Keratinocyte (primary cell): ENCODE results near the gene ABHD5. TPM values are rescaled to one million over a fixed set of nuclear protein-coding genes. Genes with fewer than 3 reads are reported as not detected.

Source experiments
- DNase-seq: peaks from one replicate; pipeline ENCODE4 v3.0.0-alpha.2; 2011; ENCODE audit warnings: low read depth, missing footprints, low spot score
- FAIRE-seq: peaks from 2 replicates; lab custom pipeline; 2011; peaks lifted over from hg19 to GRCh38; lab: Jason Lieb, UNC
- H2AFZ ChIP-seq: 2 replicates; pipeline ENCODE4 v1.6.0; 2012; ENCODE audit warnings: low read length, control low read depth, inconsistent platforms; ENCODE audit not compliant: control insufficient read depth
- H3K27ac ChIP-seq: 2 replicates; pipeline ENCODE4 v1.5.1; 2011; ENCODE audit warnings: low read length; ENCODE audit not compliant: control insufficient read depth, insufficient read depth
- H3K27me3 ChIP-seq: 3 replicates; pipeline ENCODE4 v1.6.0; 2011; ENCODE audit warnings: low read length; ENCODE audit not compliant: control insufficient read depth, insufficient read depth; ENCODE audit errors: extremely low read depth
- H3K36me3 ChIP-seq, 2 experiments: 2 replicates in 1 of 2; 3 replicates in 1 of 2; pipeline ENCODE4 v1.5.1; 2011; ENCODE audit warnings: low read length in 2 of 2, mild to moderate bottlenecking in 1 of 2; ENCODE audit not compliant: control insufficient read depth in 2 of 2, insufficient read depth in 2 of 2; ENCODE audit errors: extremely low read depth in 1 of 2
- H3K4me1 ChIP-seq: 3 replicates; pipeline ENCODE4 v1.5.1; 2011; ENCODE audit warnings: low read length; ENCODE audit not compliant: control insufficient read depth, insufficient read depth; ENCODE audit errors: extremely low read depth
- H3K4me2 ChIP-seq: 3 replicates; pipeline ENCODE4 v1.6.0; 2011; ENCODE audit warnings: low read depth, low read length; ENCODE audit not compliant: control insufficient read depth, insufficient read depth; ENCODE audit errors: extremely low read depth
- H3K4me3 ChIP-seq, 3 experiments: fragments of 200-600 bp in 1 of 3; sonication (generic) in 1 of 3; 2 replicates in 2 of 3; 3 replicates in 1 of 3; pipeline ENCODE4 v1.5.1; 2011 to 2016; ENCODE audit warnings: low read length in 3 of 3, mild to moderate bottlenecking in 3 of 3, control low read depth in 2 of 3, inconsistent platforms in 1 of 3, low read depth in 1 of 3, mixed read lengths in 1 of 3, mixed run types in 1 of 3, moderate library complexity in 1 of 3; ENCODE audit not compliant: control insufficient read depth in 2 of 3, insufficient read depth in 2 of 3; ENCODE audit errors: extremely low read depth in 1 of 3
- H3K79me2 ChIP-seq: 2 replicates; pipeline ENCODE4 v1.6.0; 2012; ENCODE audit warnings: low read length; ENCODE audit not compliant: control insufficient read depth, insufficient read depth
- H3K9ac ChIP-seq: 3 replicates; pipeline ENCODE4 v1.6.0; 2011; ENCODE audit warnings: low read length; ENCODE audit not compliant: control insufficient read depth, insufficient read depth; ENCODE audit errors: extremely low read depth
- H3K9me1 ChIP-seq: 3 replicates; pipeline ENCODE4 v1.6.0; 2011; ENCODE audit warnings: low read length; ENCODE audit not compliant: control insufficient read depth, insufficient read depth; ENCODE audit errors: extremely low read depth
- H3K9me3 ChIP-seq: 2 replicates; pipeline ENCODE4 v1.5.1; 2012; ENCODE audit warnings: low read depth, low read length; ENCODE audit not compliant: control insufficient read depth
- H4K20me1 ChIP-seq: 3 replicates; pipeline ENCODE4 v1.6.0; 2011; ENCODE audit warnings: low read length; ENCODE audit not compliant: control insufficient read depth, insufficient read depth; ENCODE audit errors: extremely low read depth
- EZH2 ChIP-seq: IDR thresholded peaks from one replicate; pipeline ENCODE4 v1.6.1; 2012; ENCODE audit warnings: inconsistent platforms, mild to moderate bottlenecking, low read length, moderate library complexity
- dilution Hi-C: fragments of 300-500 bp; cut with MboI; formaldehyde crosslinking; loops from one replicate; pipeline ENCODE4 v1.7.0; 2020; ENCODE audit warnings: low sequenced_read_pairs; ENCODE audit not compliant: extremely low pct_ligation_motif_present
- polyA plus RNA-seq, 5 experiments: library from polyadenylated mRNA; depleted of rRNA in 3 of 5; stranded (reverse) in 3 of 5; stranded (forward) in 1 of 5; unstranded in 1 of 5; fragments of >200 nt; gene quantifications; 1 replicate in 1 of 5; 2 replicates in 3 of 5; 3 replicates in 1 of 5; pipeline versions ENCODE4 v1.2.1 to v1.2.3, GENCODE V29; 2011 to 2012; ENCODE audit warnings: missing spikeins in 2 of 5, low read depth in 1 of 5, low replicate concordance in 1 of 5
- TF ChIP-seq, protein P1 (sequence below), 3 experiments: IDR thresholded peaks in 1 of 3; conservative IDR thresholded peaks in 1 of 3; optimal IDR thresholded peaks in 1 of 3; 2 replicates in 2 of 3; 3 replicates in 1 of 3; pipeline versions ENCODE3 to v1.5.1; 2011; ENCODE audit warnings: low read length in 3 of 3, mild to moderate bottlenecking in 3 of 3, moderate library complexity in 2 of 3, control low read depth in 1 of 3, inconsistent platforms in 1 of 3; ENCODE audit not compliant: insufficient read depth in 2 of 3; ENCODE audit errors: extremely low read depth in 1 of 3

ABHD5 gene
- polyA plus RNA-seq, 1 donor (not counting 4 experiments of a cell fraction or from before 2014, with no cell fraction given), result 26.8 TPM

DNA sequence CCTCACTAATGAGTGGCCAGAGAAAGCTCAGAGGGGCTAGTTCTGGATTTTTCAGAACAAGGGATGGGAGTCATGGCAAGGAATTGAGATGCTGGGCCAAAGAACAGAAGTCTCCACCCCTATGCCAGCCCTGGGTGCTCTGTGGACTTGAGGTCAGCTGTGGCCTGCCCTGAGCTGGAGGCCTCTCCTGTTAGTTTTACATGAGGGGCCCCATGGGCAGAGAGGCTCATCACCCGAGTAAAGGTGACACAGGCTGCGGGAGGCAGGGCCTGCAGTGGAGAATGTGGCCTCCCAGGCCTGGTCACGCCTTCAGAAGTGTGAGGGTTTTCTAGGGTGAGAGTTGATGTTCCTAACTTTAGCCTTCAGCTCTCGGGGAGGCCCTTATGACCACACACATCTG lies 44.9 kb downstream of the ABHD5 start:
- FAIRE-seq (no peak), DNase-seq (no peak)
- dilution Hi-C loops, result no loop called here
- H3K79me2 ChIP-seq, result no peaks in the 10 kb centered on the region
- H4K20me1 ChIP-seq, result no peaks in the 10 kb centered on the region
- no peak overlapping the region for H3K4me3 ChIP-seq
- no peaks in the 10 kb centered on the region for H3K36me3 ChIP-seq
- TF ChIP-seq, protein P1, sequence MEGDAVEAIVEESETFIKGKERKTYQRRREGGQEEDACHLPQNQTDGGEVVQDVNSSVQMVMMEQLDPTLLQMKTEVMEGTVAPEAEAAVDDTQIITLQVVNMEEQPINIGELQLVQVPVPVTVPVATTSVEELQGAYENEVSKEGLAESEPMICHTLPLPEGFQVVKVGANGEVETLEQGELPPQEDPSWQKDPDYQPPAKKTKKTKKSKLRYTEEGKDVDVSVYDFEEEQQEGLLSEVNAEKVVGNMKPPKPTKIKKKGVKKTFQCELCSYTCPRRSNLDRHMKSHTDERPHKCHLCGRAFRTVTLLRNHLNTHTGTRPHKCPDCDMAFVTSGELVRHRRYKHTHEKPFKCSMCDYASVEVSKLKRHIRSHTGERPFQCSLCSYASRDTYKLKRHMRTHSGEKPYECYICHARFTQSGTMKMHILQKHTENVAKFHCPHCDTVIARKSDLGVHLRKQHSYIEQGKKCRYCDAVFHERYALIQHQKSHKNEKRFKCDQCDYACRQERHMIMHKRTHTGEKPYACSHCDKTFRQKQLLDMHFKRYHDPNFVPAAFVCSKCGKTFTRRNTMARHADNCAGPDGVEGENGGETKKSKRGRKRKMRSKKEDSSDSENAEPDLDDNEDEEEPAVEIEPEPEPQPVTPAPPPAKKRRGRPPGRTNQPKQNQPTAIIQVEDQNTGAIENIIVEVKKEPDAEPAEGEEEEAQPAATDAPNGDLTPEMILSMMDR (optimal IDR thresholded peaks at IDR 0.05 in 1 of 3, IDR thresholded peaks at IDR 0.05 in 1 of 3, conservative IDR thresholded peaks at IDR 0.05 in 1 of 3; ENCODE audit: extremely low read depth in 1 of 3, insufficient read depth in 2 of 3, low read length in 3 of 3), result no peak
- TF ChIP-seq EZH2, result no peak
- H3K4me1 ChIP-seq, result peaks cover 15% of the 10 kb centered on the region
- H3K9me3 ChIP-seq, result no peaks in the 10 kb centered on the region
- no peak overlapping the region for H2AFZ ChIP-seq
- H3K9me1 ChIP-seq, result no peaks in the 10 kb centered on the region
- H3K27me3 ChIP-seq, result no peaks in the 10 kb centered on the region
- no peak overlapping the region for H3K9ac ChIP-seq
- no peak overlapping the region for H3K27ac ChIP-seq
- H3K4me2 ChIP-seq, result no peak overlapping the region

DNA sequence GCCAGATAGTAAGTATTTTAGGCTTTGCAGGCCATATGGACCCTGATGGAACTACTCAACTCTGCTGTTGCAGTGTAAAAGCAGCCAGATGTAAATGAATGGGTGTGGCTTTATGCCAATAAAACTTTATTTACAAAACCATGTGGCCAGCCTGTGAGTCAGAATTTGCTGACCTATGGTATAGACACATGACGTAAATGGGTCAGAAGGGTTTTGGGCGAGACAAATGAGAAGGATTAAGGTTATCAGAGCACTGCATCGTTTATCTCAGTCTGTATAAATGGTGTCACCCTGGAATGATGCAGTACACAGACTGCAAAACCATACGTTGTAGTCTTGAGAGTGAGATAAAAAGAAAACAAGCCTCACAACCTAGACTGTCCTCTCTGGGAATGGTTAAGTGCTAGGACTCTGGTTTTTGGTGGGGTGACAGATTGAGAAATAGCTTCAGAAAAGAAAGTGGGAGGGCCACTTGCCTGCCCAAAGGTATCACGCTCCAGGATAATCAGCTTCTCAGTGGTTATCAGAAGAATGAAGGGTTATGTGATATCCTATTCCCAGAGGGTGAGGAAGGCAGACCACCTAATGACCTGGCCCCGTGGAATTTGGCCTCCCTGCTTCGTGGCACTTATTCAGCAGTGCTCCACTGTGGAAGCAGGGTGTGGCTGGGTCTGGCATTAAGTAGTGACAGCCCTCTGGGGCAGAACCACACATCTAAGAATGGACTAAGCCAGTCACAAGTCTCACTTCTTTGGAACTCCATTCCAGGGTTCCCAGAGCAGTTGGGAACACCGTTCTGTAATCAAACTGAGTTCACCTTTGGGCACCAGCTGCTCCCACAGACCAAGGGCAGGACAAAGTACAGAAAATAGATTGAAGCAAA lies 46.1 kb downstream of the ABHD5 start:
- Histone ChIP-seq H3K9me3 (no peaks in the 10 kb centered on the region), H3K4me1 (peaks cover 15% of the 10 kb centered on the region), H3K9ac (no peak overlapping the region), H2AFZ (no peak overlapping the region), H3K27me3 (no peaks in the 10 kb centered on the region), H3K4me2 (no peak overlapping the region), H3K79me2 (no peaks in the 10 kb centered on the region), H4K20me1 (no peaks in the 10 kb centered on the region), H3K9me1 (no peaks in the 10 kb centered on the region), H3K4me3 (no peak overlapping the region), H3K27ac (no peak overlapping the region), H3K36me3 (no peaks in the 10 kb centered on the region)
- dilution Hi-C loops, result no loop called here
- no peak for FAIRE-seq
- TF ChIP-seq, protein P1 (optimal IDR thresholded peaks at IDR 0.05 in 1 of 3, IDR thresholded peaks at IDR 0.05 in 1 of 3, conservative IDR thresholded peaks at IDR 0.05 in 1 of 3; ENCODE audit: extremely low read depth in 1 of 3, insufficient read depth in 2 of 3, low read length in 3 of 3), result no peak
- TF ChIP-seq EZH2, result no peak
- no peak for DNase-seq
